Measurements from ENCODE around the gene ATAD1. TPM values are rescaled to one million over a fixed set of nuclear protein-coding genes. Genes with fewer than 3 reads are reported as not detected.
A peak's percentile ranks its signal among the peaks of the same experiment; 100 is the strongest.

Gene ATAD1
- total RNA-seq, 1 experiment from 2014 or later, result 62.0 TPM

- Histone ChIP-seq H3K9me3 (ENCODE audit: control insufficient read depth, insufficient read depth, low read depth, low read length) (no peaks in the 10 kb centered on the region), H3K4me3 (ENCODE audit: low read depth in 2 of 2, low read length in 2 of 2) (no peak overlapping the region), H3K4me1 (ENCODE audit: control insufficient read depth, insufficient read depth, low read length) (no peaks in the 10 kb centered on the region), H3K36me3 (ENCODE audit: control insufficient read depth, insufficient read depth, low read length) (no peaks in the 10 kb centered on the region), H3K27ac (ENCODE audit: low read length) (no peak overlapping the region), H3K27me3 (ENCODE audit: control insufficient read depth, insufficient read depth, low read length) (no peaks in the 10 kb centered on the region)
- CTCF ChIA-PET, result no interaction called here
- BruUV-seq (replicated peaks), result no TSS peak
- DNase-seq (ENCODE audit: low read depth, low spot score) (no peak), ATAC-seq (no peak)
- TF ChIP-seq POLR2AphosphoS5 (IDR thresholded peaks at IDR 0.05; ENCODE audit: low read depth, low read length) (no peak), SIN3A (IDR thresholded peaks at IDR 0.05; ENCODE audit: borderline replicate concordance, insufficient read depth, low read depth, low read length) (no peak), TCF7L2 (IDR thresholded peaks at IDR 0.05; ENCODE audit: low read depth, low read length) (no peak)
- TF ChIP-seq, protein P1, sequence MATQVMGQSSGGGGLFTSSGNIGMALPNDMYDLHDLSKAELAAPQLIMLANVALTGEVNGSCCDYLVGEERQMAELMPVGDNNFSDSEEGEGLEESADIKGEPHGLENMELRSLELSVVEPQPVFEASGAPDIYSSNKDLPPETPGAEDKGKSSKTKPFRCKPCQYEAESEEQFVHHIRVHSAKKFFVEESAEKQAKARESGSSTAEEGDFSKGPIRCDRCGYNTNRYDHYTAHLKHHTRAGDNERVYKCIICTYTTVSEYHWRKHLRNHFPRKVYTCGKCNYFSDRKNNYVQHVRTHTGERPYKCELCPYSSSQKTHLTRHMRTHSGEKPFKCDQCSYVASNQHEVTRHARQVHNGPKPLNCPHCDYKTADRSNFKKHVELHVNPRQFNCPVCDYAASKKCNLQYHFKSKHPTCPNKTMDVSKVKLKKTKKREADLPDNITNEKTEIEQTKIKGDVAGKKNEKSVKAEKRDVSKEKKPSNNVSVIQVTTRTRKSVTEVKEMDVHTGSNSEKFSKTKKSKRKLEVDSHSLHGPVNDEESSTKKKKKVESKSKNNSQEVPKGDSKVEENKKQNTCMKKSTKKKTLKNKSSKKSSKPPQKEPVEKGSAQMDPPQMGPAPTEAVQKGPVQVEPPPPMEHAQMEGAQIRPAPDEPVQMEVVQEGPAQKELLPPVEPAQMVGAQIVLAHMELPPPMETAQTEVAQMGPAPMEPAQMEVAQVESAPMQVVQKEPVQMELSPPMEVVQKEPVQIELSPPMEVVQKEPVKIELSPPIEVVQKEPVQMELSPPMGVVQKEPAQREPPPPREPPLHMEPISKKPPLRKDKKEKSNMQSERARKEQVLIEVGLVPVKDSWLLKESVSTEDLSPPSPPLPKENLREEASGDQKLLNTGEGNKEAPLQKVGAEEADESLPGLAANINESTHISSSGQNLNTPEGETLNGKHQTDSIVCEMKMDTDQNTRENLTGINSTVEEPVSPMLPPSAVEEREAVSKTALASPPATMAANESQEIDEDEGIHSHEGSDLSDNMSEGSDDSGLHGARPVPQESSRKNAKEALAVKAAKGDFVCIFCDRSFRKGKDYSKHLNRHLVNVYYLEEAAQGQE (IDR thresholded peaks at IDR 0.05; ENCODE audit: insufficient read depth in 1 of 2, low read depth in 2 of 2, low read length in 1 of 2), result no peak
- TF ChIP-seq, protein P2, sequence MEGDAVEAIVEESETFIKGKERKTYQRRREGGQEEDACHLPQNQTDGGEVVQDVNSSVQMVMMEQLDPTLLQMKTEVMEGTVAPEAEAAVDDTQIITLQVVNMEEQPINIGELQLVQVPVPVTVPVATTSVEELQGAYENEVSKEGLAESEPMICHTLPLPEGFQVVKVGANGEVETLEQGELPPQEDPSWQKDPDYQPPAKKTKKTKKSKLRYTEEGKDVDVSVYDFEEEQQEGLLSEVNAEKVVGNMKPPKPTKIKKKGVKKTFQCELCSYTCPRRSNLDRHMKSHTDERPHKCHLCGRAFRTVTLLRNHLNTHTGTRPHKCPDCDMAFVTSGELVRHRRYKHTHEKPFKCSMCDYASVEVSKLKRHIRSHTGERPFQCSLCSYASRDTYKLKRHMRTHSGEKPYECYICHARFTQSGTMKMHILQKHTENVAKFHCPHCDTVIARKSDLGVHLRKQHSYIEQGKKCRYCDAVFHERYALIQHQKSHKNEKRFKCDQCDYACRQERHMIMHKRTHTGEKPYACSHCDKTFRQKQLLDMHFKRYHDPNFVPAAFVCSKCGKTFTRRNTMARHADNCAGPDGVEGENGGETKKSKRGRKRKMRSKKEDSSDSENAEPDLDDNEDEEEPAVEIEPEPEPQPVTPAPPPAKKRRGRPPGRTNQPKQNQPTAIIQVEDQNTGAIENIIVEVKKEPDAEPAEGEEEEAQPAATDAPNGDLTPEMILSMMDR (IDR thresholded peaks at IDR 0.05), result no peak
- intact Hi-C loops (cut with micrococcal nuclease; ENCODE audit: unreplicated experiment), result no loop called here
- POLR2A ChIA-PET, result no interaction called here
- in situ Hi-C loops (cut with HindIII; ENCODE audit: low pct_unique_long_range_greater_than_20kb, low sequenced_read_pairs), result no loop called here
These were observed 8.6 kb upstream of the ATAD1 start for GRCh38 chr10:87826653-87827052.

DNA sequence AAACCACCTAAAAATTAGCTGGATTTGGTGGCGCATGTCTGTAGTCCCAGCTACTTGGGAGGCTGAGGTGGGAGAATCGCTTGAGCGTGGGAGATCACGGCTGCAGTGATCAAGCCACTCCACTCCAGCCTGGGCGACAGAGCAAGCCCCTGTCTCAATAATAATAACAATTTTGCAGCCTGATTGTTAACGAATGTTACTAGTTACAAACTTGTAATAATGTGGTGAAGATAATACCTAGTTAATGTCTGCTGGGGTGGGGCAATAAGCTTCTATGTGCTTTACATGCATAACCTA lies 1.2 kb upstream of the ATAD1 start:
- DNase-seq (ENCODE audit: low read depth, low spot score) (no peak), ATAC-seq (no peak)
- peak overlapping the region; percentile 99; the same call in 1 of the 2 replicates for H3K27ac ChIP-seq (ENCODE audit: low read length)
- intact Hi-C loops (cut with micrococcal nuclease; ENCODE audit: unreplicated experiment) (no loop called here), in situ Hi-C loops (cut with HindIII; ENCODE audit: low pct_unique_long_range_greater_than_20kb, low sequenced_read_pairs) (no loop called here)
- H3K27me3 ChIP-seq (ENCODE audit: control insufficient read depth, insufficient read depth, low read length), result no peaks in the 10 kb centered on the region
- ChIA-PET CTCF (interaction anchor here (0.6 kb wide), 1 partner anchor 277 kb away, joined by 7 read pairs; no protein-coding TSS in a partner anchor), POLR2A (interaction anchor here (0.6 to 0.7 kb wide), 2 partner anchors 252 to 567 kb away, joined by 4 to 7 read pairs; no protein-coding TSS in a partner anchor)
- BruUV-seq (replicated peaks), result no TSS peak
- TF ChIP-seq TCF7L2 (IDR thresholded peaks at IDR 0.05; ENCODE audit: low read depth, low read length) (no peak), SIN3A (IDR thresholded peaks at IDR 0.05; ENCODE audit: borderline replicate concordance, insufficient read depth, low read depth, low read length) (no peak), POLR2AphosphoS5 (IDR thresholded peaks at IDR 0.05; ENCODE audit: low read depth, low read length) (no peak)
- TF ChIP-seq, protein P1 (IDR thresholded peaks at IDR 0.05; ENCODE audit: insufficient read depth in 1 of 2, low read depth in 2 of 2, low read length in 1 of 2), result no peak
- TF ChIP-seq, protein P2 (IDR thresholded peaks at IDR 0.05), result no peak
- H3K9me3 ChIP-seq (ENCODE audit: control insufficient read depth, insufficient read depth, low read depth, low read length), result no peaks in the 10 kb centered on the region
- peaks cover 7% of the 10 kb centered on the region for H3K36me3 ChIP-seq (ENCODE audit: control insufficient read depth, insufficient read depth, low read length)
- H3K4me3 ChIP-seq (ENCODE audit: low read depth in 2 of 2, low read length in 2 of 2), result peak overlapping the region in 1 of 2 experiments; percentile 89; a peak in 2 of 4 replicates
- peaks cover 17% of the 10 kb centered on the region for H3K4me1 ChIP-seq (ENCODE audit: control insufficient read depth, insufficient read depth, low read length)

Data from Panc1 (cell line).